ENCODE data around the gene COA8. TPM values are rescaled to one million over a fixed set of nuclear protein-coding genes. Genes with fewer than 3 reads are reported as not detected.

COA8 gene
- total and polyA plus RNA-seq, 10 of the 15 experiments (the other 5 are each of a cell fraction or from before 2014, with no cell fraction given), result 6.1 to 69.5 (median 25.8) TPM

DNA sequence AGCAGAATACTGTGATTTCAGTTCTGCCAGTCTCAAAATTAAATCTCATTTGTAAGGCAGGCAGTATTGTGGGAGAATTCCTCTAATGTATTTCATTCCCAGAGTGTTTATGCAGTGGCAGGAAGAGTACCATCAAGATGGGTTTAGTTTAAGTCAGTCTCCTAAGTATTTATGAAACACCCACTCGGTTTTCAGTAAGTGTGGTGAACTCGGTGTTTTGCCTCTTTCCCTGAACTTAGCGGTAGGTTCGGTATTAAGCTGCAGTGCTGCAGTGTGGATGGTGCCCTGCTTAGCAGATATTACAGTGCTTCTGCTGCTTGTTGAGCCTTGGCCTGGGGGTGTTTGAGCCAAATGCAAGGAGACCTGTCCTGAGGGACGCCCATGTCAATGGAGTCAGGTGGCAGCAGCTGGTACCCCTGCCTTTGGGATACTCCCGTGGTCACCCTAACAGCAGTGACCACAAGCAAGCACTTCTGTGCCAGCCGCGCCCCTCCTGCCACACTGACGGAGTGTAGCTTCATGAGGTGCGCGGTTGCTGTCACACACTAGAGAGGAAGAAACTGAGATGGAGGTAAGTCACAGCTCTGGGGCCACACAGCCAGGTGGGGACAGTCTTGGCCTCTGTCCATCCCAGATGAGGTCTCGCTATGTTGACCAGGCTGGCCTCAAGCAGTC lies 15.8 kb downstream of the COA8 start:
- Histone ChIP-seq H3K4me2 (ENCODE audit: control insufficient read depth, insufficient read depth) (no peak overlapping the region), H3K9me3 (replicated peaks; ENCODE audit: control insufficient read depth, insufficient read depth, low read length) (no peaks in the 10 kb centered on the region), H3K79me2 (ENCODE audit: control insufficient read depth, insufficient read depth, low read length) (no peaks in the 10 kb centered on the region), H2AFZ (ENCODE audit: control insufficient read depth, low read depth, low read length) (no peak overlapping the region), H3K36me3 (ENCODE audit: control insufficient read depth in 2 of 2, insufficient read depth in 2 of 2, low read length in 1 of 2) (peaks cover 3 to 14% of the 10 kb centered on the region in 2 experiments; a peak in 3 of 4 replicates), H3K4me3 (no peak overlapping the region), H3K27ac (ENCODE audit: control insufficient read depth, insufficient read depth) (no peak overlapping the region), H3K4me1 (ENCODE audit: control insufficient read depth, insufficient read depth, low read length) (no peaks in the 10 kb centered on the region), H3K9ac (ENCODE audit: control insufficient read depth, insufficient read depth, low read length) (no peak overlapping the region), H4K20me1 (ENCODE audit: control insufficient read depth, insufficient read depth) (no peaks in the 10 kb centered on the region), H3K27me3 (replicated peaks in 1 of 2; ENCODE audit: control insufficient read depth in 2 of 2, insufficient read depth in 2 of 2, low read length in 1 of 2) (no peaks in the 10 kb centered on the region)
- BruUV-seq (replicated peaks), result no TSS peak
- DNase-seq (ENCODE audit: low read depth, low spot score) (no peak), FAIRE-seq (no peak), ATAC-seq (no peak)
- SMC1A ChIA-PET (ENCODE audit: uncharacterized antibody, unreplicated experiment), result no interaction called here
- RAD21 ChIA-PET (ENCODE audit: unreplicated experiment), result no interaction called here
- TF ChIP-seq IKZF2 (IDR thresholded peaks at IDR 0.05), result no peak
- intact Hi-C loops (cut with micrococcal nuclease; ENCODE audit: unreplicated experiment) (loop anchor here (10.0 kb wide), 1 partner anchor 336 kb away; no protein-coding TSS in a partner anchor), in situ Hi-C loops (cut with MboI) (no loop called here)
- CTCF ChIA-PET, result no interaction called here
- POLR2A ChIA-PET, result no interaction called here
- WGBS (ENCODE audit: insufficient coverage, insufficient replicate concordance, low lambda C conversion rate, missing lambda C conversion rate), result 96% methylated on average over 12 of the region's 12 CpGs

DNA sequence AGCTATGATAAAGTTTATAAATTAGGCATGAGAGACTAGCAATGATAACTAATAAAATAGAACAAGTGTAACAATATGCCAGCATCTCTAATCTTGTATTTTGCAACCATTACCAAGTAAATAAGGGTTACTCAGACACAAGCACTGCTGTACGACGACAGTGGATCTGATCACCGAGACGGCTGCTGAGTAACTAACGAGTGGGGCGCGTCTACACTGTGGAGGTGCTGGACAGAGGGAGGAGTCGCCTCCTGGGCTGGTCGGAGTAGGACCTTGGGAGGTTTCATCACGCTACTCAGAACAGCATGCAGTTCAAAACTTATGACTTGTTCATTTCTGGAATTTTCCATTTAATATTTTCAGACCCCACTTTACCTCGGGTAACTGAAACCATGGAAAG lies 18.4 kb downstream of the COA8 start:
- RAD21 ChIA-PET (ENCODE audit: unreplicated experiment), result no interaction called here
- Histone ChIP-seq H3K4me3 (no peak overlapping the region), H3K9me3 (replicated peaks; ENCODE audit: control insufficient read depth, insufficient read depth, low read length) (no peaks in the 10 kb centered on the region), H3K79me2 (ENCODE audit: control insufficient read depth, insufficient read depth, low read length) (no peaks in the 10 kb centered on the region), H3K4me1 (ENCODE audit: control insufficient read depth, insufficient read depth, low read length) (no peaks in the 10 kb centered on the region), H4K20me1 (ENCODE audit: control insufficient read depth, insufficient read depth) (no peaks in the 10 kb centered on the region), H3K27me3 (replicated peaks in 1 of 2; ENCODE audit: control insufficient read depth in 2 of 2, insufficient read depth in 2 of 2, low read length in 1 of 2) (no peaks in the 10 kb centered on the region), H2AFZ (ENCODE audit: control insufficient read depth, low read depth, low read length) (no peak overlapping the region), H3K36me3 (ENCODE audit: control insufficient read depth in 2 of 2, insufficient read depth in 2 of 2, low read length in 1 of 2) (peaks cover 3 to 7% of the 10 kb centered on the region in 2 experiments; a peak in 3 of 4 replicates), H3K9ac (ENCODE audit: control insufficient read depth, insufficient read depth, low read length) (no peak overlapping the region), H3K27ac (ENCODE audit: control insufficient read depth, insufficient read depth) (no peak overlapping the region), H3K4me2 (ENCODE audit: control insufficient read depth, insufficient read depth) (no peak overlapping the region)
- SMC1A ChIA-PET (ENCODE audit: uncharacterized antibody, unreplicated experiment), result no interaction called here
- 94% methylated on average over 11 of the region's 11 CpGs for WGBS (ENCODE audit: insufficient coverage, insufficient replicate concordance, low lambda C conversion rate, missing lambda C conversion rate)
- POLR2A ChIA-PET, result interaction anchor here (0.6 kb wide), 1 partner anchor 82 kb away, joined by 7 read pairs; no protein-coding TSS in a partner anchor
- BruUV-seq (replicated peaks), result no TSS peak
- FAIRE-seq (no peak), DNase-seq (ENCODE audit: low read depth, low spot score) (no peak), ATAC-seq (no peak)
- in situ Hi-C loops (cut with MboI) (no loop called here), intact Hi-C loops (cut with micrococcal nuclease; ENCODE audit: unreplicated experiment) (no loop called here)
- no peak for TF ChIP-seq JUNB (IDR thresholded peaks at IDR 0.05)
- no peak for TF ChIP-seq RUNX3 (IDR thresholded peaks at IDR 0.05; ENCODE audit: low read length)
- TF ChIP-seq POLR2AphosphoS2 (IDR thresholded peaks at IDR 0.05; ENCODE audit: low read depth, low read length), result no peak
- no peak for TF ChIP-seq IKZF2 (IDR thresholded peaks at IDR 0.05)
- TF ChIP-seq CHD4 (IDR thresholded peaks at IDR 0.05), result no peak
- no peak for TF ChIP-seq TBL1XR1 (IDR thresholded peaks at IDR 0.05; ENCODE audit: low read depth, low read length)
- TF ChIP-seq JUND (IDR thresholded peaks at IDR 0.05; ENCODE audit: low read depth, low read length), result no peak
- TF ChIP-seq SPI1 (IDR thresholded peaks at IDR 0.05; ENCODE audit: borderline replicate concordance, insufficient read depth, low read depth, low read length), result no peak
- no peak for TF ChIP-seq DPF2 (IDR thresholded peaks at IDR 0.05)
- TF ChIP-seq RB1 (IDR thresholded peaks at IDR 0.05; ENCODE audit: borderline replicate concordance), result no peak
- TF ChIP-seq, protein P1, sequence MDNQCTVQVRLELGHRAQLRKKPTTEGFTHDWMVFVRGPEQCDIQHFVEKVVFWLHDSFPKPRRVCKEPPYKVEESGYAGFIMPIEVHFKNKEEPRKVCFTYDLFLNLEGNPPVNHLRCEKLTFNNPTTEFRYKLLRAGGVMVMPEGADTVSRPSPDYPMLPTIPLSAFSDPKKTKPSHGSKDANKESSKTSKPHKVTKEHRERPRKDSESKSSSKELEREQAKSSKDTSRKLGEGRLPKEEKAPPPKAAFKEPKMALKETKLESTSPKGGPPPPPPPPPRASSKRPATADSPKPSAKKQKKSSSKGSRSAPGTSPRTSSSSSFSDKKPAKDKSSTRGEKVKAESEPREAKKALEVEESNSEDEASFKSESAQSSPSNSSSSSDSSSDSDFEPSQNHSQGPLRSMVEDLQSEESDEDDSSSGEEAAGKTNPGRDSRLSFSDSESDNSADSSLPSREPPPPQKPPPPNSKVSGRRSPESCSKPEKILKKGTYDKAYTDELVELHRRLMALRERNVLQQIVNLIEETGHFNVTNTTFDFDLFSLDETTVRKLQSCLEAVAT (IDR thresholded peaks at IDR 0.05), result no peak
- TF ChIP-seq ZBED1 (IDR thresholded peaks at IDR 0.05; ENCODE audit: borderline replicate concordance), result no peak
- TF ChIP-seq CREB1 (IDR thresholded peaks at IDR 0.05; ENCODE audit: low read depth), result no peak
- TF ChIP-seq, protein P2, sequence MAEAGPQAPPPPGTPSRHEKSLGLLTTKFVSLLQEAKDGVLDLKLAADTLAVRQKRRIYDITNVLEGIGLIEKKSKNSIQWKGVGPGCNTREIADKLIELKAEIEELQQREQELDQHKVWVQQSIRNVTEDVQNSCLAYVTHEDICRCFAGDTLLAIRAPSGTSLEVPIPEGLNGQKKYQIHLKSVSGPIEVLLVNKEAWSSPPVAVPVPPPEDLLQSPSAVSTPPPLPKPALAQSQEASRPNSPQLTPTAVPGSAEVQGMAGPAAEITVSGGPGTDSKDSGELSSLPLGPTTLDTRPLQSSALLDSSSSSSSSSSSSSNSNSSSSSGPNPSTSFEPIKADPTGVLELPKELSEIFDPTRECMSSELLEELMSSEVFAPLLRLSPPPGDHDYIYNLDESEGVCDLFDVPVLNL (IDR thresholded peaks at IDR 0.05; ENCODE audit: low read depth, low read length), result no peak
- no peak for TF ChIP-seq IRF4 (IDR thresholded peaks at IDR 0.05; ENCODE audit: low read depth, low read length)
- CTCF ChIA-PET, result no interaction called here
